HG03159 (cell line): ENCODE measurements around the gene PTGIR.

Experiments
- ATAC-seq: cut with Tn5 transposase; IDR thresholded peaks from one replicate; pipeline ENCODE4 v1.9.1; 2021; ENCODE audit warnings: mild to moderate bottlenecking, moderate library complexity; ENCODE audit not compliant: unreplicated experiment

Gene PTGIR

DNA sequence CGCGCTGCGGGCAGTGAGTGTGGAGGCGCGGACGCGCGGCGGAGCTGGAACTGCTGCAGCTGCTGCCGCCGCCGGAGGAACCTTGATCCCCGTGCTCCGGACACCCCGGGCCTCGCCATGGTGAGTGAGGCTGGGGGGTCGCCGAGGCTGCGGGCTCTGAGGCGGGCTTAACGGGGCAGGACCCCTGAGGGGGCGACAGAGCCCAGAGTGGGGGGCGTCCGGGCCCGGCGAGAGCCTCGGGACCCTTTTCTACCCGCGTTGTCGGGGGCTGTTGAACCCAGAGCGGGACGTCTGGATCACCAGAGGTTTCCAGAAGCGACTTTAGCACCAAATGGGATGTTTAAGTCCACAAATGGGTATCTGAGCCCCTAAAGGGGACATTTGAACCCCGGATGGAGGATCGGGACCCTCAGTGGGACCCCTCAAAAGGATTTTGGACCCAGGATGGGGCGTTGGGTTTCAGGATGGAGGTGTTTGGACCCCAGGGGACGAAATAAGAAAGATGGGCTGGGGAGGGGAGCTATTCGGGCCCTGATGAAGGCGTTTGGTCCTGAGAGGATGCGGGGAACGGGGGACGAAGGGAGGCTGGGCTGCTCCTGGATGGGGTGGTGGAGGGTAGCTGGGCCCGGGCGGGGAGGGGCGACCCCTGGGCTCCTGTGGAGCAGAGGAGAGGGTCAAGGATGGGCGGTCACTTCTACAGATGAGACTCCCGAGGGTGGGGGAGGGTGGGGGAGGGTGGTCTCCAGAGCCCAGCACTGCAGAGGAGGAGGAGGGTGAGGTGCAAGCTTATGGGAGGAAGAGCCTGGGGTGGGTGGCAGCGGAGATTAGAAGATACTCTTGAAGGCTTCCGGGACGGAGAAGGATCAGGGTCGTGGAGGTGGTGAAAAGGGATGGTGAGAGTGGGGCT lies 23.3 kb downstream of the PTGIR start, which contains the start of gene CALM3:
TSS of gene CALM3 (plus strand) at position 13 of the 907 bp plus-strand sequence. CDS start at position 118, 105 bp downstream.
- ATAC-seq: no peak

DNA sequence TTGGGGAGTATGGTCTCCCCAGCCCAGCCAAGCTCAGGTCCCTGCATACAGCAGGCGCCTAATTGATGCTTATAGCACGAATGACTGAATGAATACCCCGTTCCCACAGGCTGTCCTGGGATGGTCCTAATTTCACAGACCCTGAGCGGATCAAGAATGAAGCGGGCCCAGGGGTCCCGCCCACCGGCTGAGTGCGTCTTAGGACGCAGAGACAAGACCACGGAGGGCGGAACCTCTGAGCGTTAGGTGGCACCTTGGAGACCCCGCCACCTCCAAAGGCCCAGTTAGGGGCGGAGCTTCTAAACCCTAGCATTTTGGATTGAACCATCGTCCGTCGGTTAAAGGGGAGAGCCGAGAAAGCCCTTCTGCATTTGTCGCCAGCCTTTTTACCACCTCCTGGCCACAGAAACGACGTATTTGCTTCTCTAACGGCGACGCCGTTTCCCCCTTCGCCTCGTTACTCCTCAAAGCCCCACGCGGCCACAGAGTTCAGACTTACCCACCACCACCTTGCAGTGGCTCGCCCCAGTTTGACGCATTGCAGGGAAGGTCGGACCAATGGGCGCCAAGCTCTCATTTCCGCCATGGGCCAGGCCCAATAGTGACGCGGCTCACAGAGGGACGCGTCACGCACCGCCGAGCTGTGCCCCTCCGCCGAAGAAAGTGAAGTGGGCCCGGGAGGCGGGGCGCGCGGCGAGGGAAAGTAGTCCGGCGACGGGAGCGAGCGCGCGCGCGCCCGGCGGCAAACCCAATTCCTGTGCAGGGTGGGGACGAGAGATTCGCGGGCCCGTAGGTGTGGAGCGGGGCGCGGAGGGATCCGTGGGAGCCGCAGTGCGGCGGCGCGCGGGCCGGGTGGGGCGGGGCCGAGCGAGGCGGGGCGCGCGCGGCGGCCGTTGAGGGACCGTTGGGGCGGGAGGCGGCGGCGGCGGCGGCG lies 24.2 kb downstream of the PTGIR start:
- ATAC-seq: peak; percentile 76

DNA sequence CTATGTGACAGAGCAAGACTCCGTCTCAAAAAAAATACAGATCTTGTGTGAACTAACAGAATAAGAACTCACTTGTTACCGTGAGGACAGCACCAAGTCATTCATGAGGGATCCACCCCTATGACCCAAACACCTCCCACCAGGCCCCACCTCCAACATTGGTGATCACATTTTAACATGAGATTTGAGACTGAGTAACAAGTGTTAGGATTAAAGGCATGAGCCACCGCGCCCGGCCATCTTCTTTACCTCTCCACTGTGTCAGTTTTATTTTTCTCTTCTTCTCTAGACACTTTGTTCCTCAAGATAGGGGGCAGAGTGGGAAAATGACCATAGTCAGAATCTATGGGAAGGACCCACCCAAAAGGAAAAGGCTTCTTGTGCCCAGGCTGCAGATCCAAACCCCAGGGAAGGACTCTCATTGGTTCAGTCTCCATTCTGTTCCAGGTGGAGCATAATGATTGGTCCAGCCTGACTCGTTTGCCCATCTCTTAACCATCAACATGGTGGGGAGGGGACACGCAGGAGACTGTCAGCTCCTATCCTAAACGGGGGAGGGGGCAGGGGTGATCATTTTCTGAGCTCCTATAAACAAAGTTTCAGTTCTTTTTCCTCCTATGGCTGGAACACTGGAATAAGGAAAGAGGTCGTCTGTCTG lies 25.0 kb downstream of the PTGIR start:
- no peak for ATAC-seq

DNA sequence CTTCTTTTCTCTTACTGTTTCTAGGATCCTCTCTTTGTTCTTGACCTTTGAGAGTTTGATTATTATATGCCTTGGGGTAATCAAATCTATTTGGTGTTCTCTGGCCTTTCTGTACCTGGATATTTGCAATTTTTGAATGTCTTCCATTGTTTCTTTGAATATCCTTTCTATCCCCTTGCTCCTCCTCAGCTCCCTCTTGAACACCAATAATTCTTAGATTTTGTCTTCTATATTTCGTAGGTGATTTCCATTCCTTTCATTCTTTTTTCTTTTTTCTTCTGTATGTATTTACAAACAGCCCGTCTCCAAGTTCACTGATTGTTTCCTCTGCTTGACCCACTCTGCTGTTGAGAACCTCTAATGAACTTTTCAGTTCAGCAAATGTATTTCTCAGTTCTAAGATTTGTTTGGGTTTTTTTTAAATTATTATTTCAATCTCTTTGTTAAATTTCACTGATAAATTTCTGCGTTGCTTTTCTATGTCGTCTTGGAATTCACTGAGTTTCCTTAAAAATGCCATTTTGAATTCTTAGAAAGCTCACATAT lies 26.4 kb downstream of the PTGIR start:
- ATAC-seq: no peak

DNA sequence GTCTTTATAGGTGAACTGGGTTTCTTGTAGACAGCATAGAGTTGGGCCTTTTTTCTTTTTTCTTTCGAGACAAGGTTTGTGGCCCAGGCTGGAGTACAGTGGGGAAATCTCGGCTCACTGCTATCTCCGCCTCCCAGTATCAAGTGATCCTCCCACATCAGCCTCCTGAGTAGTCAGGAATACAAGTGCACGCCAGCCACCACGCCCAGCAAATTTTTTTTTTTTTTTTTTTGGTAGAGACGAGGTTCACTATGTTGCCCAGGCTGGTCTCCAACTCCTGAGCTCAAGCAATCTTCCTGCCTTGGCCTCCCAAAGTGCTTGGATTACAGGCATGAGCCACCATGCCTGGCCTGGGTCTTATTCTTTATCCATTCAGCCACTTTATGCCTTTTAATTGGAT lies 28.9 kb downstream of the PTGIR start:
- ATAC-seq: no peak

DNA sequence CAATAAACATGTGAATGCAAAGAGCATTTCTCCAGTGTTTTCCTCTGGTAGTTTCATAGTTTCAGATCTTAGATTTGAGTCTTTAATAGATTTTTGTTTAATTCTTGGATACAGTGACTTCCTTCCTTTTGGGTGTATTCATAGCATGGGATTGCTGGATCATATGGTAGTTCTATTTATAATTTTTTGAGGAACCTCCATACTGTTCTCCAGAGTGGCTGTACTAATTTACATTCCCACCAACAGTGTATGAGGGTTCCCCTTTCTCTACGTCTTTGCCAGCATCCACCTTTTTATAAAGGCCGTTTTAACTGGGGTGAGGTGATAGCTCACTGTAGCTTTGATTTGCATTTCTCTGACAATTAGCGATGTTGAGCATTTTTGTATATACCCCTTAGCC lies 33.0 kb downstream of the PTGIR start:
- no peak for ATAC-seq

DNA sequence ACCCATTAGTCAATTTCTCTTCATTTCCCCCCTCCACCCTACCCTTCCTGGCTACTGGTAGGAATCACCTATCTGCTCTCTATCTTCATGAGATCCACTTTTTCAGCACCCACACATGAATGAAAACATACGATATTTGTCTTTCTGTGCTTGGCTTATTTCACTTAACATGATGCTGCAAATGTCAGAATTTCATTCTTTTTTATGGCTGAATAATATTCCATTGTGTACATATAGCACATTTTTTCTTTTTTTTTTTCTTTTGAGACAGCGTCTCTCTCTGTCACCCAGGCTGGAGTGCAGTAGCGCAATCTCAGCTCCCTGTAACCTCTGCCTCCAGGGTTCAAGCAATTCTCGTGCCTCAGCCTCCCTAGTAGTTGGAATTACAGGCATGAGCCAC lies 33.6 kb downstream of the PTGIR start:
- no peak for ATAC-seq

DNA sequence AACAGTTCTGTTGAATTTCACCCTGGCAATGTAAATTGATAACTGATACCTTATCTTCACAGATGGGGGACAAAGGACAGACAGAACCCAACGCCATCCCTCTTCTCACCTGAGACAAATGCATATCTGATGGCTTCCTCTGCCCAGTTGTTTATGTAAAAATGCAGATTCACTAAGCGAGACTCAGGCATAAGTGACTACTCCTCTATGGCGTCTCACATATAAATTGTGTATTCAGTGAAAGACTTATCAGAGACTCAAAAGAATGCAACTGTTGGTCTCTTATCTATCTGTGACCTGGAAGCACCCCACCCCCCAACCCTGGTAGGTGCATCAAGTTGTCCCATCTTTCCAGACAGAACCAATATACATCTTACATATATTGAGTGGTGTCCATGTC lies 37.0 kb downstream of the PTGIR start:
- ATAC-seq: no peak

DNA sequence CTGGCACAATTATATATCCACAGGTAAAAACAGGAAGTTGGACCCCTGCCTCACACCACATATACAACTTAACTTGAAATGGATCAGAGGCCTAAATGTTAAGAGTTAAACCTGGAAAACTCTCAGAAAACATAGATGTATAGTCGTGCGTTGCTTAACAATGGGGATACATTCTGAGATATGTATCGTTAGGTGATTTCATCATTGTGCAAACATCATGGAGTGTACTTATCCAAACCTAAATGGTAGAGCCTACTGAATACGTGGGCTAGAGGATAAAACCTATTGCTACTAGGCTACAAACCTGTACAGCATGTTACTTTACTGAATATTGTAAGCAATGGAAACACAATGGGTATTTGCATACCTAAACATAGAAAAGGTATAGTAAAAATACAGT lies 38.6 kb downstream of the PTGIR start:
- ATAC-seq: no peak

DNA sequence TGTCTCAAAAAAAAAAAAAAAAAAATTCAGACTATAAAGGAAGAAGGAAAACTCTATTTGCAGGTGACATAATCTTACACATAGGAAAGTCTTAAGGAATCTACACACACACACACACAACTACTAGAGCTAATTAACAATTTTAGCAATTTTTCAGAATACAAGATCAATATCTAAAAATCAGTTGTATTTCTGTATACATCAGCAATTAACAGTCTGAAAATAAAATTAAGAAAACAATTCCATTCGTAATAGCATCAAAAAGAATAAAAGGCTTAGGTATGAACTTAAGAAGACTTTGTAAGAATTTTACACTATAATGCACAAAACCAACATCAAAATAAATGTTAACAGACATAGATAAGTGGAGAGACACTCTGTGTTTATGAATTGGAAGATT lies 39.4 kb downstream of the PTGIR start:
- no peak for ATAC-seq

DNA sequence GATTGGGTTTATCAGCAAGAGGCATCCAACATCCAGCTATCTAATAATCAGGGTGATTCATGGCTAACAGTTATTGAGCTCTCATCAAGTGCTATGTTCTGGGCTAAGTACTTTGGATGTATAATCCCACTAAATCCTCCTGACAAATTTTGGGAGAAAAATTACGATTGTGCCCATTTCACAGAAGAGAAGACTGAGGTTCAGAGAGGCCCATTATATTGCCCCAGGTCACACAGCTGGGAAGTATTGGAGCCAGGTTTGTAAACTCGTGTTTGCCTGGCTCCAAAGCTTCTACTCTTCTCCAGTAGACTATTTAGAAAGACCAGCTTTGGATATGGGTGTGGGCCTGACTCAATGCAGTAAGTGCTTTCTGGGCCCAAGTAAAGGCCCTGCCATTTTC lies 44.6 kb downstream of the PTGIR start:
- no peak for ATAC-seq

DNA sequence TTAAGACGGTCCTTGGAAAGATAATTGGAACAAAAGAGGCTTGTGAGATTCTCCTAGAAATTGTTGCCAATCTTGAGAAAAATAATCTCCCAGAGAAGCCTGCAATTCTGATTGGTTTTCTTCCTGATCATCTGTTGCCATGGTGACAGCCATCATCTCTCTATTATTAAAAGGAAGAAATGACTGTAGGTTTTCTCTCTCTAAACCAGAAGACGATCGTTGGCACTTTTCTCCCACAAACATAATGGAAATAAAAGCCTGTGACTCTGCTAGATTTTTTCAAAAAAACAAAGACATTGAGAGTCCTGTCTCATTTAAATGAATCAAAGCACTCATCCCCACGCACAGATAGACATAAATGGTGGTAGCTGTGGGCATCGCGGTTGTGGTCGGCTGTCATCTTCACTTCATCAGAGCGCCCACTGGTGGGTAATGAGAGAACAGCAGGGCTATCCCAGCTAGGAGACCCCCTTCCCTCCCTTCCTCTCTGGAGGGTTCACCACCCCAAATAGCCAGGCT lies 45.5 kb downstream of the PTGIR start:
- ATAC-seq: no peak

DNA sequence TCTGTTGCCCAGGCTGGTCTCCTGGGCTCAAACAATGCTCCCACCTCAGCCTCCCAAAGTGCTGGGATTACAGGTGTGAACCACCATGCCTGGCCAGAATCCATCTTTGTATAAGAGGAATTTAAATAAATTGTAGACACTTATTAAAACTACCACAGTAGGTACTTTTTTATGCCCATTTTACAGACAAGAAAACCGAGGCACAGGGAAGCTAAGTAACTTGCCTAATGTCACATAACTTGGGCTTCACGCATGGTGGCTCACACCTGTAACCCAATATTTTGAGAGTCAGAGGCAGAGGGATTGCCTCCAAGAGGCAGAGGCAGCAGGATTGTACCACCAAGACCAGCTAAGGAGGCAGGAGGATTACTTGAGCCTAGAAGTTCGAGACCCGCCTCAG lies 46.4 kb downstream of the PTGIR start:
- no peak for ATAC-seq

DNA sequence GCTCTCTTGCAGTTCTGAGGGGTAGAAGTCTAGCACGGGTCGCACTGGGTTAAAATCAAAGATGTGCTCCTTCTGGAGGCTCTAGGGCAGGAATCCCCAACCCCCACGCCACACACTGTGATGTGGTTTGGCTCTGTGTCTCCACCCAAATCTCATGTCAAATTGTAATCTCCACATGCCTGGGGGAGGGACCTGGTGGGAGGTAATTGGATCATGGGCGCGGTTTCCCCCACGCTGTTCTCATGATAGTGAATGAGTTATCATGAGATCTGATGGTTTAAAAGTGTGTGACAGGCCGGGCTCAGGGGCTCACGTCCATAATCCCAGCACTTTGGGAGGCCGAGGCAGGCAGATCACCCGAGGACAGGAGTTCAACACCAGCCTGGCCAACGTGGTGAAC lies 50.4 kb downstream of the PTGIR start:
- no peak for ATAC-seq

DNA sequence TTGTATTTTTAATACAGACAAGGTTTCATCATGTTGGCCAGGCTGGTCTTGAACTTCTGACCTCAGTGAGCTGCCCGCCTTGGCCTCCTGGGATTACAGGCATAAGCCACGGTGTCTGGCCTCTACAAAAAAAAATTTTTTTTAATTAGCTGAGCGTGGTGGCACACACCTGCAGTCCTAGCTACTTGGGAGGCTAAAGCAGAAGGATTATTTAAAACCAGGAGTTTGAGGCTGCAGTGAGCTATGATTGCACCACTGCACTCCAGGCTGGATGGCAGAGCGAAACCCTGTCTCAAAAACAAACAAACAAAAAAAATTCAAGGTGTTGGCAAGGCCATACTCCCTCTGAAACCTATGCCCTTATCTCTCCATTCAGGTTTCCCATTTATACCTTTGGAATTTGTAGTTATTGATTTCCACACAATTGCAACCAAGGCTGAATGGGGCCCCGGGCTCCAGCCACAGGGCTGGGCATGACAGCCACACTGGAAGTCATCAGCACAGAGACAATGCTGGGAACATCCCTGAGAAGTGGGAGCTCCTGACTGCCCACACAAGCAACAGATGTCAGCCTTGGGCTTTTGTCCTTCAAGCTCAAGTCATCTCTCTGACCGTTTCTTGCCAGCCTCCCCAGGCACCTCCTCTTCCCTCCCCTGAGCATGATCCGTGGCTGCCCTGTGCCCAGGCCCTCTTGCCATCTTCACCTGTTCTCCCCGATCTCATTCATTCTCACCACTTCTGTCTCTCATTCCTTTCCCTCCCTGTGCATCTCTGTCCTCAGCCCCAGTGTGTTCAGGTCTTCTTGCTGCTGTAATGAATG lies 51.0 kb downstream of the PTGIR start:
- ATAC-seq: no peak

DNA sequence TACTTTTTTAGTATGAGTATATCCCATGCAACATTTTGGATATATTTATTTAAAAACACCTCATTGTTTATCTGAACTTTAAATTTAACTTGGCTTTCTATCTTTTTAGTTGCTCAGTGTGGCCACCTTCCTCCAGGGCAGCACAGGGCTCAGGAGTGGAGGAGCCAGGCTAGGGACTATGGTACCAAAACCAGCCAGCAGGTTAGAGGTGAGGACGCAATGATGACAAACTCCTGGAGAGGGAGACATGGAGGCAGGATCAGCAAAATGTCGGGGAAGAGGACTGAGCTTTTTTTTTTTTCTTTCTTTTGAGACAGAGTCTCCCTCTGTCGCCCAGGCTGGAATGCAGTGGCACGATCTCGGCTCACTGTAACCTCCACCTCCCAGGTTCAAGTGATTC lies 53.4 kb downstream of the PTGIR start:
- ATAC-seq: no peak
